HCT116 (cell line): ENCODE measurements around the gene PDGFA. TPM values are rescaled to one million over a fixed set of nuclear protein-coding genes. Genes with fewer than 3 reads are reported as not detected.

Source experiments
- ATAC-seq: fragments of 200-7000 bp; cut with Tn5 transposase; 2 replicates; pipeline ENCODE4 v1.9.1; 2020; ENCODE audit warnings: mild to moderate bottlenecking, moderate library complexity
- BruUV-seq: library from RNA; stranded (reverse); fragments of 400-500 nt; replicated peaks from 2 replicates; lab custom pipeline; 2021; lab: Mats Ljungman, UMichigan
- CTCF ChIA-PET: fragments of 300-600 bp; sonication (Branson Sonifier 250); formaldehyde crosslinking; loops from one replicate; lab custom pipeline; 2021; ENCODE audit warnings: antibody characterized with exemption; lab: Charles Lee
- POLR2A ChIA-PET: fragments of 300-600, 350-600 bp; sonication (Branson Sonifier 250); formaldehyde crosslinking; loops from one replicate; lab custom pipeline; 2021; ENCODE audit warnings: antibody characterized with exemption; lab: Charles Lee
- RAD21 ChIA-PET, 2 experiments: fragments of 300-600 bp; sonication (Branson Sonifier 250); formaldehyde crosslinking; loops; one replicate each; lab custom pipeline; 2023; ENCODE audit warnings: low total read pairs in 2 of 2; ENCODE audit not compliant: uncharacterized antibody in 2 of 2, unreplicated experiment in 2 of 2, low non-redundant PET in 1 of 2; lab: Charles Lee
- DNase-seq: peaks from one replicate; pipeline ENCODE4 v3.0.0-alpha.2; 2010; ENCODE audit warnings: low read depth, low spot score
- H2AFZ ChIP-seq: fragments of 200-600 bp; shearing (Covaris generic), sonication (generic); 2 replicates; pipeline ENCODE4 v1.6.1; 2017; ENCODE audit warnings: low read depth, mixed run types, mixed read lengths, antibody characterized with exemption, low read length; ENCODE audit not compliant: poor library complexity, severe bottlenecking
- H3K27ac ChIP-seq: 2 replicates; pipeline ENCODE4 v1.5.1; 2012; ENCODE audit warnings: low read depth, low read length
- H3K27me3 ChIP-seq: fragments of 200-600 bp; sonication (generic); 2 replicates; pipeline ENCODE4 v1.6.1; 2016; ENCODE audit warnings: mixed run types, low read length, mixed read lengths; ENCODE audit not compliant: insufficient read depth
- H3K36me3 ChIP-seq, 2 experiments: fragments of 200-500 bp in 1 of 2; fragments of 200-600 bp in 1 of 2; sonication (Bioruptor generic) in 1 of 2; sonication (generic) in 1 of 2; 2 replicates each; pipeline versions ENCODE4 v1.5.1 to v1.6.1; 2014 to 2016; ENCODE audit warnings: low read length in 2 of 2, inconsistent platforms in 1 of 2, mixed read lengths in 1 of 2, mixed run types in 1 of 2; ENCODE audit not compliant: insufficient read depth in 2 of 2, control insufficient read depth in 1 of 2
- H3K4me1 ChIP-seq, 2 experiments: fragments of 200-600 bp in 1 of 2; sonication (generic) in 1 of 2; 2 replicates each; pipeline versions ENCODE4 v1.5.1 to v1.6.1; 2012 to 2017; ENCODE audit warnings: low read length in 2 of 2, inconsistent platforms in 1 of 2, mild to moderate bottlenecking in 1 of 2, mixed read lengths in 1 of 2, mixed run types in 1 of 2, moderate library complexity in 1 of 2; ENCODE audit not compliant: insufficient read depth in 2 of 2, control insufficient read depth in 1 of 2
- H3K4me2 ChIP-seq: fragments of 200-600 bp; sonication (generic); 2 replicates; pipeline ENCODE4 v1.6.1; 2017; ENCODE audit warnings: mixed run types, low read length, mixed read lengths
- H3K4me3 ChIP-seq, 2 experiments: fragments of 200-600 bp in 1 of 2; sonication (generic) in 1 of 2; replicated peaks in 1 of 2; 2 replicates each; pipeline ENCODE4 v1.5.1; 2011 to 2016; ENCODE audit warnings: low read length in 2 of 2, control low read depth in 1 of 2, low read depth in 1 of 2, mild to moderate bottlenecking in 1 of 2, mixed read lengths in 1 of 2, mixed run types in 1 of 2
- H3K79me2 ChIP-seq: fragments of 200-600 bp; sonication (generic); 2 replicates; pipeline ENCODE4 v1.6.1; 2017; ENCODE audit warnings: mild to moderate bottlenecking, mixed run types, low read length, moderate library complexity, mixed read lengths; ENCODE audit not compliant: insufficient read depth
- H3K9ac ChIP-seq: fragments of 200-600 bp; sonication (generic); 2 replicates; pipeline ENCODE4 v1.6.1; 2016; ENCODE audit warnings: low read length, mixed read lengths
- H3K9me2 ChIP-seq: fragments of 200-600 bp; sonication (generic), shearing (Covaris generic); 2 replicates; pipeline ENCODE4 v1.6.1; 2017; ENCODE audit warnings: mixed run types, mild to moderate bottlenecking, moderate library complexity; ENCODE audit not compliant: insufficient read depth
- H3K9me3 ChIP-seq, 2 experiments: fragments of 200-500 bp in 1 of 2; fragments of 200-600 bp in 1 of 2; sonication (Bioruptor generic) in 1 of 2; sonication (generic) in 1 of 2; 2 replicates each; pipeline ENCODE4 v1.6.1; 2014 to 2017; ENCODE audit warnings: low read length in 2 of 2, mixed read lengths in 2 of 2, inconsistent platforms in 1 of 2, low read depth in 1 of 2, mild to moderate bottlenecking in 1 of 2, mixed run types in 1 of 2, moderate library complexity in 1 of 2; ENCODE audit not compliant: control insufficient read depth in 1 of 2, insufficient read depth in 1 of 2
- H4K20me1 ChIP-seq: fragments of 200-600 bp; sonication (generic), shearing (Covaris generic); 2 replicates; pipeline ENCODE4 v1.6.1; 2017; ENCODE audit warnings: mixed run types, mild to moderate bottlenecking, moderate library complexity; ENCODE audit not compliant: insufficient read depth
- CBX3 ChIP-seq: IDR thresholded peaks from 2 replicates; pipeline ENCODE4 v1.6.1; 2012; ENCODE audit warnings: low read depth
- CEBPB ChIP-seq: IDR thresholded peaks from 2 replicates; pipeline ENCODE4 v1.6.1; 2012; ENCODE audit warnings: low read depth
- EGR1 ChIP-seq: IDR thresholded peaks from 2 replicates; pipeline ENCODE4 v1.6.1; 2012; ENCODE audit warnings: low read depth
- ELF1 ChIP-seq: IDR thresholded peaks from 2 replicates; pipeline ENCODE4 v1.6.1; 2012; ENCODE audit warnings: low read depth, borderline replicate concordance
- FOSL1 ChIP-seq: IDR thresholded peaks from 2 replicates; pipeline ENCODE4 v1.6.1; 2012; ENCODE audit warnings: low read depth
- POLR2A ChIP-seq: IDR thresholded peaks from 2 replicates; pipeline ENCODE4 v1.7.0; 2011; ENCODE audit warnings: borderline replicate concordance; ENCODE audit not compliant: insufficient read depth, insufficient read length; ENCODE audit errors: extremely low read depth
- RAD21 ChIP-seq: IDR thresholded peaks from 2 replicates; pipeline ENCODE4 v1.6.1; 2012; ENCODE audit warnings: low read depth, mild to moderate bottlenecking
- SIN3A ChIP-seq: IDR thresholded peaks from 2 replicates; pipeline ENCODE4 v1.6.1; 2012; ENCODE audit warnings: low read depth
- SP1 ChIP-seq: IDR thresholded peaks from 2 replicates; pipeline ENCODE4 v1.6.1; 2012; ENCODE audit warnings: low read depth
- TCF7L2 ChIP-seq: IDR thresholded peaks from 2 replicates; pipeline ENCODE4 v1.7.0; 2011; ENCODE audit warnings: borderline replicate concordance, inconsistent platforms; ENCODE audit not compliant: insufficient read depth, insufficient read length; ENCODE audit errors: extremely low read depth
- ZFX ChIP-seq: fragments of 450-650 bp; IDR thresholded peaks from 2 replicates; pipeline ENCODE4 v1.6.1; 2017
- ZNF274 ChIP-seq: fragments of 200-500 bp; sonication (Bioruptor generic); IDR thresholded peaks from 2 replicates; pipeline ENCODE4 v1.6.1; 2014; ENCODE audit warnings: mild to moderate bottlenecking, low read depth, low read length, inconsistent platforms
- intact Hi-C: fragments of 100-400 bp; cut with micrococcal nuclease; formaldehyde crosslinking; loops from 2 replicates; pipeline ENCODE4 v1.10.0; 2022
- total RNA-seq: library from RNA; stranded (reverse); gene quantifications from one replicate; pipeline ENCODE4 v1.2.1, GENCODE V29; 2021; ENCODE audit not compliant: unreplicated experiment
- TF ChIP-seq, protein P1 (sequence below): IDR thresholded peaks from 2 replicates; pipeline ENCODE4 v1.6.1; 2012
- TF ChIP-seq, protein P2 (sequence below): IDR thresholded peaks from 2 replicates; pipeline ENCODE4 v1.6.1; 2011; ENCODE audit warnings: mild to moderate bottlenecking, low read length, moderate library complexity; ENCODE audit not compliant: insufficient replicate concordance; ENCODE audit errors: extremely low read depth
- TF ChIP-seq, protein P3 (sequence below), 3 experiments: fragments of 200-600 bp in 1 of 3; sonication (generic) in 1 of 3; IDR thresholded peaks in 2 of 3; conservative IDR thresholded peaks in 1 of 3; 2 replicates each; pipeline ENCODE4 v1.5.1; 2012 to 2017; ENCODE audit warnings: low read depth in 2 of 3, low read length in 2 of 3, antibody characterized with exemption in 1 of 3, borderline replicate concordance in 1 of 3, control low read depth in 1 of 3, mild to moderate bottlenecking in 1 of 3, mixed read lengths in 1 of 3, mixed run types in 1 of 3, moderate library complexity in 1 of 3; ENCODE audit not compliant: insufficient read depth in 1 of 3
- TF ChIP-seq, protein P4 (sequence below): IDR thresholded peaks from 2 replicates; pipeline ENCODE4 v1.6.1; 2012; ENCODE audit warnings: low read depth
- TF ChIP-seq, protein P5 (sequence below): IDR thresholded peaks from 2 replicates; pipeline ENCODE4 v1.6.1; 2012

PDGFA gene
- total RNA-seq, 1 experiment from 2014 or later, result 44.7 TPM

DNA sequence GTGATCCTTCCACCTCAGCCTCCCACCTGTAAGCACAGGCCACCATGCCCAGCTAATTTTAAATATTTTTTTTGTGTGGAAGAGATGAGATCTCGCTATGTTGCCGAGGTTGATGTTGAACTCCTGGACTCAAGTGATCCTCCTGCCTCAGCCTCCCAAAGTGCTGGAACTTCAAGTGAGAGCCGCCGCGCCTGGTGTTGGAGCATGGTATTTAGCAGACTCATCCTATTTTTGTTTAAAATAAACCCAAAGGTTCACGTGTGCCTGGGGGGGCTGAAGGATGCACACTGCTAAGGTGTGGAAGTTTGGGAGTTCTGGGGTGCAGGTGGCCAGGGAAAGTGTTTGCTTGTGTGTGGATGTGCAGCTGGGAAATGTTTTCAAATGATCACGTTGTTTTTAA, 18.1 kb downstream of the PDGFA start:
- Histone ChIP-seq H3K9me3 (no peaks in the 10 kb centered on the region), H3K36me3 (peaks cover 5 to 16% of the 10 kb centered on the region in 2 experiments; a peak in 2 of 4 replicates), H3K27ac (no peak overlapping the region), H3K4me2 (no peak overlapping the region), H3K9me2 (no peaks in the 10 kb centered on the region), H3K4me1 (peaks cover 0 to 4% of the 10 kb centered on the region in 2 experiments; a peak in 2 of 4 replicates), H3K9ac (no peak overlapping the region), H3K4me3 (no peak overlapping the region), H2AFZ (no peak overlapping the region), H3K27me3 (no peaks in the 10 kb centered on the region), H3K79me2 (no peaks in the 10 kb centered on the region), H4K20me1 (no peaks in the 10 kb centered on the region)
- intact Hi-C loops, result no loop called here
- ChIA-PET POLR2A (no interaction called here), RAD21 (no interaction called here), CTCF (no interaction called here)
- TF ChIP-seq, protein P1, sequence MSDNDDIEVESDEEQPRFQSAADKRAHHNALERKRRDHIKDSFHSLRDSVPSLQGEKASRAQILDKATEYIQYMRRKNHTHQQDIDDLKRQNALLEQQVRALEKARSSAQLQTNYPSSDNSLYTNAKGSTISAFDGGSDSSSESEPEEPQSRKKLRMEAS, result no peak
- TF ChIP-seq ZNF274, result no peak
- TF ChIP-seq TCF7L2, result no peak
- TF ChIP-seq SP1, result no peak
- no peak for TF ChIP-seq ZFX
- TF ChIP-seq SIN3A, result no peak
- TF ChIP-seq, protein P2, sequence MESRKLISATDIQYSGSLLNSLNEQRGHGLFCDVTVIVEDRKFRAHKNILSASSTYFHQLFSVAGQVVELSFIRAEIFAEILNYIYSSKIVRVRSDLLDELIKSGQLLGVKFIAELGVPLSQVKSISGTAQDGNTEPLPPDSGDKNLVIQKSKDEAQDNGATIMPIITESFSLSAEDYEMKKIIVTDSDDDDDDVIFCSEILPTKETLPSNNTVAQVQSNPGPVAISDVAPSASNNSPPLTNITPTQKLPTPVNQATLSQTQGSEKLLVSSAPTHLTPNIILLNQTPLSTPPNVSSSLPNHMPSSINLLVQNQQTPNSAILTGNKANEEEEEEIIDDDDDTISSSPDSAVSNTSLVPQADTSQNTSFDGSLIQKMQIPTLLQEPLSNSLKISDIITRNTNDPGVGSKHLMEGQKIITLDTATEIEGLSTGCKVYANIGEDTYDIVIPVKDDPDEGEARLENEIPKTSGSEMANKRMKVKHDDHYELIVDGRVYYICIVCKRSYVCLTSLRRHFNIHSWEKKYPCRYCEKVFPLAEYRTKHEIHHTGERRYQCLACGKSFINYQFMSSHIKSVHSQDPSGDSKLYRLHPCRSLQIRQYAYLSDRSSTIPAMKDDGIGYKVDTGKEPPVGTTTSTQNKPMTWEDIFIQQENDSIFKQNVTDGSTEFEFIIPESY, result no peak
- TF ChIP-seq, protein P3, sequence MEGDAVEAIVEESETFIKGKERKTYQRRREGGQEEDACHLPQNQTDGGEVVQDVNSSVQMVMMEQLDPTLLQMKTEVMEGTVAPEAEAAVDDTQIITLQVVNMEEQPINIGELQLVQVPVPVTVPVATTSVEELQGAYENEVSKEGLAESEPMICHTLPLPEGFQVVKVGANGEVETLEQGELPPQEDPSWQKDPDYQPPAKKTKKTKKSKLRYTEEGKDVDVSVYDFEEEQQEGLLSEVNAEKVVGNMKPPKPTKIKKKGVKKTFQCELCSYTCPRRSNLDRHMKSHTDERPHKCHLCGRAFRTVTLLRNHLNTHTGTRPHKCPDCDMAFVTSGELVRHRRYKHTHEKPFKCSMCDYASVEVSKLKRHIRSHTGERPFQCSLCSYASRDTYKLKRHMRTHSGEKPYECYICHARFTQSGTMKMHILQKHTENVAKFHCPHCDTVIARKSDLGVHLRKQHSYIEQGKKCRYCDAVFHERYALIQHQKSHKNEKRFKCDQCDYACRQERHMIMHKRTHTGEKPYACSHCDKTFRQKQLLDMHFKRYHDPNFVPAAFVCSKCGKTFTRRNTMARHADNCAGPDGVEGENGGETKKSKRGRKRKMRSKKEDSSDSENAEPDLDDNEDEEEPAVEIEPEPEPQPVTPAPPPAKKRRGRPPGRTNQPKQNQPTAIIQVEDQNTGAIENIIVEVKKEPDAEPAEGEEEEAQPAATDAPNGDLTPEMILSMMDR (IDR thresholded peaks at IDR 0.05 in 2 of 3, conservative IDR thresholded peaks at IDR 0.05 in 1 of 3; ENCODE audit: borderline replicate concordance in 1 of 3, insufficient read depth in 1 of 3, low read depth in 2 of 3, low read length in 2 of 3), result no peak
- no peak for TF ChIP-seq CBX3
- TF ChIP-seq FOSL1, result no peak
- TF ChIP-seq CEBPB, result no peak
- TF ChIP-seq ELF1, result no peak
- TF ChIP-seq, protein P4, sequence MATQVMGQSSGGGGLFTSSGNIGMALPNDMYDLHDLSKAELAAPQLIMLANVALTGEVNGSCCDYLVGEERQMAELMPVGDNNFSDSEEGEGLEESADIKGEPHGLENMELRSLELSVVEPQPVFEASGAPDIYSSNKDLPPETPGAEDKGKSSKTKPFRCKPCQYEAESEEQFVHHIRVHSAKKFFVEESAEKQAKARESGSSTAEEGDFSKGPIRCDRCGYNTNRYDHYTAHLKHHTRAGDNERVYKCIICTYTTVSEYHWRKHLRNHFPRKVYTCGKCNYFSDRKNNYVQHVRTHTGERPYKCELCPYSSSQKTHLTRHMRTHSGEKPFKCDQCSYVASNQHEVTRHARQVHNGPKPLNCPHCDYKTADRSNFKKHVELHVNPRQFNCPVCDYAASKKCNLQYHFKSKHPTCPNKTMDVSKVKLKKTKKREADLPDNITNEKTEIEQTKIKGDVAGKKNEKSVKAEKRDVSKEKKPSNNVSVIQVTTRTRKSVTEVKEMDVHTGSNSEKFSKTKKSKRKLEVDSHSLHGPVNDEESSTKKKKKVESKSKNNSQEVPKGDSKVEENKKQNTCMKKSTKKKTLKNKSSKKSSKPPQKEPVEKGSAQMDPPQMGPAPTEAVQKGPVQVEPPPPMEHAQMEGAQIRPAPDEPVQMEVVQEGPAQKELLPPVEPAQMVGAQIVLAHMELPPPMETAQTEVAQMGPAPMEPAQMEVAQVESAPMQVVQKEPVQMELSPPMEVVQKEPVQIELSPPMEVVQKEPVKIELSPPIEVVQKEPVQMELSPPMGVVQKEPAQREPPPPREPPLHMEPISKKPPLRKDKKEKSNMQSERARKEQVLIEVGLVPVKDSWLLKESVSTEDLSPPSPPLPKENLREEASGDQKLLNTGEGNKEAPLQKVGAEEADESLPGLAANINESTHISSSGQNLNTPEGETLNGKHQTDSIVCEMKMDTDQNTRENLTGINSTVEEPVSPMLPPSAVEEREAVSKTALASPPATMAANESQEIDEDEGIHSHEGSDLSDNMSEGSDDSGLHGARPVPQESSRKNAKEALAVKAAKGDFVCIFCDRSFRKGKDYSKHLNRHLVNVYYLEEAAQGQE, result no peak
- no peak for TF ChIP-seq POLR2A
- TF ChIP-seq RAD21, result no peak
- no peak for TF ChIP-seq EGR1
- TF ChIP-seq, protein P5, sequence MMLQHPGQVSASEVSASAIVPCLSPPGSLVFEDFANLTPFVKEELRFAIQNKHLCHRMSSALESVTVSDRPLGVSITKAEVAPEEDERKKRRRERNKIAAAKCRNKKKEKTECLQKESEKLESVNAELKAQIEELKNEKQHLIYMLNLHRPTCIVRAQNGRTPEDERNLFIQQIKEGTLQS, result no peak
- ATAC-seq (no peak), DNase-seq (no peak)
- no TSS peak for BruUV-seq
